Retinal pigment epithelial cell (primary cell): ENCODE data around the gene IRGC.
A peak's percentile ranks its signal among the peaks of the same experiment; 100 is the strongest.

Source experiments
- DNase-seq: peaks from one replicate; pipeline ENCODE4 v3.0.0-alpha.2; 2010; ENCODE audit warnings: low read depth
- H3K4me3 ChIP-seq: 2 replicates; pipeline ENCODE4 v1.5.1; 2011; ENCODE audit warnings: mild to moderate bottlenecking, low read length, control low read depth, moderate library complexity
- TF ChIP-seq, protein P1 (sequence below): conservative IDR thresholded peaks from 2 replicates; pipeline ENCODE4 v1.5.1; 2011; ENCODE audit warnings: low read depth, low read length, control low read depth, inconsistent platforms

Gene IRGC

DNA sequence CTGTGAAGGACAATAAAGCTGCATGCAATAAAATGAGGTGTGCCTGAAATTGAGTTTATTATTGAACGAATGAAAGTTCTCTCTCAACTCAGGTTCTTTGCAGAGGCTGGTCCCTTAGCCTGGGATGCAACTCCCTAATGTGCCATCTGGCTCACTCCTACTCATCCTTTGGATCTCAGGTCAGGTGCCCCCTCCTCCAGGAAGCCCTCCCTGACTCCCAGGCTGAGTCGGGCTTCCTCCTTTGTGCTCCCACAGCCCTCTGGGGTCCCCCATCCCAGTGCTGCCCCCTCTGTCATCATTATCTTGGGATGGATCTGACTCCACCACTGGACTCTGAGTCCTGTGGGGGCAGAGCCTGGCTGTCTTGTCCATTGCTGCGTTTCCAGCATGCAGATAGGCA, 2.7 kb upstream of the IRGC start:
- no peak overlapping the region for H3K4me3 ChIP-seq
- TF ChIP-seq, protein P1, sequence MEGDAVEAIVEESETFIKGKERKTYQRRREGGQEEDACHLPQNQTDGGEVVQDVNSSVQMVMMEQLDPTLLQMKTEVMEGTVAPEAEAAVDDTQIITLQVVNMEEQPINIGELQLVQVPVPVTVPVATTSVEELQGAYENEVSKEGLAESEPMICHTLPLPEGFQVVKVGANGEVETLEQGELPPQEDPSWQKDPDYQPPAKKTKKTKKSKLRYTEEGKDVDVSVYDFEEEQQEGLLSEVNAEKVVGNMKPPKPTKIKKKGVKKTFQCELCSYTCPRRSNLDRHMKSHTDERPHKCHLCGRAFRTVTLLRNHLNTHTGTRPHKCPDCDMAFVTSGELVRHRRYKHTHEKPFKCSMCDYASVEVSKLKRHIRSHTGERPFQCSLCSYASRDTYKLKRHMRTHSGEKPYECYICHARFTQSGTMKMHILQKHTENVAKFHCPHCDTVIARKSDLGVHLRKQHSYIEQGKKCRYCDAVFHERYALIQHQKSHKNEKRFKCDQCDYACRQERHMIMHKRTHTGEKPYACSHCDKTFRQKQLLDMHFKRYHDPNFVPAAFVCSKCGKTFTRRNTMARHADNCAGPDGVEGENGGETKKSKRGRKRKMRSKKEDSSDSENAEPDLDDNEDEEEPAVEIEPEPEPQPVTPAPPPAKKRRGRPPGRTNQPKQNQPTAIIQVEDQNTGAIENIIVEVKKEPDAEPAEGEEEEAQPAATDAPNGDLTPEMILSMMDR: no peak
- DNase-seq: no peak

- TF ChIP-seq, protein P1: no peak
- H3K4me3 ChIP-seq: no peak overlapping the region
- no peak for DNase-seq
Observed at GRCh38 chr19:43718627-43719377, 2.9 kb downstream of the IRGC start.

DNA sequence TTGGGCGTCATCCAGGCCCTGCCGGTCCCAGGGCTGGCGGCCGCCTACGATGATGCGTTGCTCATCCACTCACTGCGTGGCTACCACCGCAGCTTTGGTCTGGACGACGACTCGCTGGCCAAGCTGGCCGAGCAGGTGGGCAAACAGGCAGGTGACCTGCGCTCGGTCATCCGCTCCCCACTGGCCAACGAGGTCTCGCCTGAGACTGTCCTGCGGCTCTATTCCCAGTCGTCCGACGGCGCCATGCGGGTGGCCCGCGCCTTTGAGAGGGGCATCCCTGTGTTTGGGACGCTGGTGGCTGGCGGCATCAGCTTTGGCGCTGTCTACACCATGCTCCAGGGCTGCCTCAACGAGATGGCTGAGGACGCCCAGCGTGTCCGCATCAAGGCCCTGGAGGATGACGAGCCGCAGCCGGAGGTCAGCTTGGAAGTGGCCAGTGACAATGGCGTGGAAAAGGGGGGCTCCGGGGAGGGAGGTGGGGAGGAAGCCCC, 3.5 kb downstream of the IRGC start:
- H3K4me3 ChIP-seq: no peak overlapping the region
- TF ChIP-seq, protein P1: no peak
- no peak for DNase-seq

- H3K4me3 ChIP-seq: no peak overlapping the region
- no peak for DNase-seq
- TF ChIP-seq, protein P1: no peak
Observed at GRCh38 chr19:43719918-43720317, 4.0 kb downstream of the IRGC start.

GRCh38 chr19:43720936-43721335, 5.1 kb downstream of the IRGC start:
- H3K4me3 ChIP-seq: no peak overlapping the region
- TF ChIP-seq, protein P1: no peak
- no peak for DNase-seq

- TF ChIP-seq, protein P1: no peak
- no peak for DNase-seq
- H3K4me3 ChIP-seq: no peak overlapping the region
Observed at GRCh38 chr19:43721469-43722048, 5.7 kb downstream of the IRGC start.

DNA sequence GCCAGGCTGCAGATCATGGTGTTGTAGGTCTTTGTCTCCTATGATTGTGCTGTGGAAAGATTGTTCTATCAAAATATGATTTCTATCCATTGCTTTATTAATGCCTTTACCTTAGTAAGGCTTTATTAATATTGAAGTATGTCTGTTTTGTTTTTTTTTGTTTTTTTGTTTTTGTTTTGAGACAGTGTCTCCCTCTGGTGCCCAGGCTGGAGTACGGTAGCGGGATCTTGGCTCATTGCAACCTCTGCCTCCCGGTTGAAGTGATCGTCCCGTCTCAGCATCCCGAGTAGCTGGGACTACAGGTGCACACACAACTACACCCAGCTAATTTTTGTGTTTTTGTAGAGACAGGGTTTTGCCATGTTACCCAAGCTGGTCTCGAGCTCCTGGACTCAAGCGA, 7.7 kb downstream of the IRGC start:
- TF ChIP-seq, protein P1: peak; percentile 25
- DNase-seq: no peak
- H3K4me3 ChIP-seq: no peak overlapping the region
